Measurements from ENCODE around the gene RAB34. TPM values are rescaled to one million over a fixed set of nuclear protein-coding genes. Genes with fewer than 3 reads are reported as not detected.
A peak's percentile ranks its signal among the peaks of the same experiment; 100 is the strongest.

Gene RAB34, protein sequence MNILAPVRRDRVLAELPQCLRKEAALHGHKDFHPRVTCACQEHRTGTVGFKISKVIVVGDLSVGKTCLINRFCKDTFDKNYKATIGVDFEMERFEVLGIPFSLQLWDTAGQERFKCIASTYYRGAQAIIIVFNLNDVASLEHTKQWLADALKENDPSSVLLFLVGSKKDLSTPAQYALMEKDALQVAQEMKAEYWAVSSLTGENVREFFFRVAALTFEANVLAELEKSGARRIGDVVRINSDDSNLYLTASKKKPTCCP
- 1 to 10 TPM; 7.6 to 8.2 TPM for total RNA-seq

DNA sequence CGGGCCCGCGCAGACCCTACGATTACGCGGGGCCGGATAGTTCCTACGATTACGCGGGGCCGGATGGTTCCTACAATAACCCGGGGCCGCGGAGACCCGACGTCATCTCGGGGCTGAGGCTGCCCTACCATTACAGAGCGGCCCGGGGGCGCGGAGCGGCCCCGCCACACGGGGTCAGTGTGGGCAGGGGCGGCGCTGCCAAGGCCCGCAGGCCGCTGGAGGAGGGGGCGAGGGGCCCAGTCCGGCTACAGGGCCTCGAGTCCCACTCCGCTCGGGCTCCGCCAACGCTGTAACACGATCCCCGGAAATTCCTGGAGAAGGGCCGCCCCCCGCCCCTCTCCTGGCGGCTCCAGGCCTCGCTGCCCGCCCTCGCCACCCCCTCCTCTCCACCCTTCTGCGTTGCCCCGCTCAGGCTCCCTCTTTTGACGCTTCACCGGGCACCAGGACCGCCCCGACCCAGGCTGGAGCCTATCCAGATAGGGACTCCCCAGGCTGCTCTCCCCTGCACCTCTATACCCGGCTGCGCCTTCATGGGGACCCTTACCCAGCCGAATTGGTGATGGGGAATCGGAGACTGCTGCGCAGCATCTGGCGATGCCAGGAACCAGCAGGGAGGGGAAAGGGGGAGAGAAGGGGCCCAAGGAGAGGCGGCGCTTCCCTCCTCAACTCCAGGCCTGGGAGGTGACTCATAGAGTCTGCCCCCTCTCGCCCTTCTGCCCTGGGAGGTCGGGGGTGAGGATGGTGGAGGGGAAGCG, at the start of gene RAB34:
RAB34 (minus strand) TSS at position 291 of the 755 bp plus-strand sequence. CDS start 602 bp downstream, outside the sequence.
- no peak for DNase-seq
- peak within 1 kb of the TSS; percentile 62 for H3K4me3 Mint-ChIP-seq
- H3K4me1 Mint-ChIP-seq: peaks cover 20% of the 10 kb centered on the region
- H3K36me3 Mint-ChIP-seq: peaks cover 30% of the 10 kb centered on the region
- H3K9me3 Mint-ChIP-seq: no peaks in the 10 kb centered on the region
- peaks cover 45% of the 10 kb centered on the region for H3K27me3 Mint-ChIP-seq
- peak within 1 kb of the TSS; percentile 64 for H3K27ac Mint-ChIP-seq

- no peak for DNase-seq
- no peaks in the 10 kb centered on the region for H3K27me3 Mint-ChIP-seq
- peaks cover 12% of the 10 kb centered on the region for H3K4me1 Mint-ChIP-seq
- no peak overlapping the region for H3K4me3 Mint-ChIP-seq
- no peaks in the 10 kb centered on the region for H3K9me3 Mint-ChIP-seq
- H3K27ac Mint-ChIP-seq: no peak overlapping the region
- peaks cover 2% of the 10 kb centered on the region for H3K36me3 Mint-ChIP-seq
Measured at GRCh38 chr17:28765038-28765437, 47.4 kb upstream of the RAB34 start.

DNA sequence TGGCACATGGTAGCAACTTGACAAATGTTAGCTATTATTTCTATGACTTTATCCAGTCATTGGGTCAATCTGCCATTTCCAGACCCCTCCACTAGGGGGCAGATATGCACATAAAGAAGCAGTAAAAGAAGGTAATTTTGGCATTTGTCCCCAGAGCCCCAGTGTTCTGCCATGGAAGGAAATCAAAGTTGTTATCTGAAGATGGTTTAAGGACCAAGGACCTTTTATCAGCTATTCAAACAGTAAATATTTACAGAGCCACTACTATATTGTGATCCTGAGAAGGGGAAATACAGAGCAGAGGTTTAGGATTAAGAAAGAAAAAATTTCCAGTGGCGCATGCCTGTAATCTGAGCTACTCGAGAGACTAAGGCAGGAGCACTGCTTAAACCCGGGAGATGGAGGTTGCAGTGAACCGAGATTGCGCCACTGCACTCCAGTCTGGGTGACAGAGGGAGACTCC, 46.2 kb upstream of the RAB34 start:
- H3K4me3 Mint-ChIP-seq: no peak overlapping the region
- H3K4me1 Mint-ChIP-seq: peaks cover 12% of the 10 kb centered on the region
- H3K9me3 Mint-ChIP-seq: no peaks in the 10 kb centered on the region
- H3K36me3 Mint-ChIP-seq: peaks cover 4% of the 10 kb centered on the region
- peak overlapping the region; percentile 69 for H3K27ac Mint-ChIP-seq
- H3K27me3 Mint-ChIP-seq: no peaks in the 10 kb centered on the region
- peak; percentile 63 for DNase-seq

- no peaks in the 10 kb centered on the region for H3K9me3 Mint-ChIP-seq
- H3K36me3 Mint-ChIP-seq: peaks cover 4% of the 10 kb centered on the region
- no peaks in the 10 kb centered on the region for H3K27me3 Mint-ChIP-seq
- DNase-seq: no peak
- peaks cover 12% of the 10 kb centered on the region for H3K4me1 Mint-ChIP-seq
- H3K4me3 Mint-ChIP-seq: no peak overlapping the region
- H3K27ac Mint-ChIP-seq: no peak overlapping the region
Measured at GRCh38 chr17:28763137-28763799, 45.6 kb upstream of the RAB34 start.

DNA sequence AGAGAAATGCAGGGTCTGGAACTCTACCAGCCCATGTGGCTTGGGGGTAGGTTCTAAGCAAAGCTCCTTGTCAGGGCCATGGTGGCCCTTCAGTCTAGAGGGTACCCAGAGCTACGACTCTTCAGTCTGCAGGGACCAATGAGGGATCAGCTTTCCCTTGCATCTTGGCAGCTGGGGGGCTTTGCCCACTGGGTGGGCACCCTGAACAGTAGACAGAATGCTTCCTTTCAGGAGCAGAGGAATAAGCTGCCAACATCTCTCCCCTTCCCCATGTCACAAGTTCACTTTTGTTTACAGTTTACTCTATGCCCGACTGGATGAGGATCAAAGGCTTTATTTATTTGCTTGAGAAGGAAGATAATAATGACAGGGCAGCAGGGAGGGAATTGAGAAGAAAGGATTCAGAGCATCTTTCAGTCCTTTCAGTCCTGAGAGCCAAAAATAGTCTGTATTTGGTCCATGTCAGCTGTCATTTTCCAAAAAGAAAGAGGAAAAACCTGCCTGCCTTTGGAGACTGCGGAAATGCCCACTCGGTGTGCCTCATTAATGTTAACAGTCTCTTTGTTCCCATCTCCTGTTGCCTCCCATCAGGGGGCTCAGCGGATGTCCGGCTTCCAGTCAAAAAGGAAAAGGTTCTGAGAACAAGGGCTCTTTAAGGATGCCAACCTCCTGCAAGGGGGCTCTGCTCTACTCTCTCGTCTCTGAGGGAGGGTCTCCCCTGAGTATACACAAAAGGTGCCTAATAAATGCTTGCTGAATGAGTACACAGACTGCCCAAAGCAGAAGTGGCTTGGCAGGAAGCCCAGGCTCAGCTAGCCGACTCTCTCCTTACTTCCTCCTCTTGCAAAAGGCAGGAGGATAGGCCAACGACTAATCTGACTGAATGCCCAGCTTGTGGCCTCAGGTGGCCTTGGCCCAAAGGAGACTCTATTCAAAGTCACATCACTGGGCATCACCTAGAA, 43.2 kb upstream of the RAB34 start:
- peaks cover 4% of the 10 kb centered on the region for H3K36me3 Mint-ChIP-seq
- H3K9me3 Mint-ChIP-seq: no peaks in the 10 kb centered on the region
- no peaks in the 10 kb centered on the region for H3K27me3 Mint-ChIP-seq
- H3K27ac Mint-ChIP-seq: peak overlapping the region; percentile 56
- no peak for DNase-seq
- H3K4me3 Mint-ChIP-seq: no peak overlapping the region
- peaks cover 12% of the 10 kb centered on the region for H3K4me1 Mint-ChIP-seq

- no peak overlapping the region for H3K4me3 Mint-ChIP-seq
- peaks cover 12% of the 10 kb centered on the region for H3K4me1 Mint-ChIP-seq
- H3K27ac Mint-ChIP-seq: no peak overlapping the region
- DNase-seq: no peak
- peaks cover 4% of the 10 kb centered on the region for H3K36me3 Mint-ChIP-seq
- H3K27me3 Mint-ChIP-seq: no peaks in the 10 kb centered on the region
- H3K9me3 Mint-ChIP-seq: no peaks in the 10 kb centered on the region
Measured at GRCh38 chr17:28759256-28759865, 41.7 kb upstream of the RAB34 start.

- Mint-ChIP-seq H3K9me3 (no peaks in the 10 kb centered on the region), H3K27me3 (no peaks in the 10 kb centered on the region), H3K27ac (no peak overlapping the region), H3K4me3 (no peak overlapping the region), H3K4me1 (peaks cover 8% of the 10 kb centered on the region), H3K36me3 (peaks cover 2% of the 10 kb centered on the region)
- no peak for DNase-seq
Measured at GRCh38 chr17:28758411-28759121, 40.9 kb upstream of the RAB34 start.

GRCh38 chr17:28756049-28756804, 38.6 kb upstream of the RAB34 start:
- peak overlapping the region; percentile 34 for H3K27ac Mint-ChIP-seq
- no peak for DNase-seq
- H3K36me3 Mint-ChIP-seq: peaks cover 7% of the 10 kb centered on the region
- H3K4me3 Mint-ChIP-seq: no peak overlapping the region
- H3K27me3 Mint-ChIP-seq: no peaks in the 10 kb centered on the region
- H3K9me3 Mint-ChIP-seq: no peaks in the 10 kb centered on the region
- H3K4me1 Mint-ChIP-seq: no peaks in the 10 kb centered on the region

GRCh38 chr17:28755486-28755885, 37.8 kb upstream of the RAB34 start:
- Mint-ChIP-seq H3K27me3 (no peaks in the 10 kb centered on the region), H3K4me1 (peaks cover 3% of the 10 kb centered on the region), H3K9me3 (no peaks in the 10 kb centered on the region), H3K36me3 (peaks cover 14% of the 10 kb centered on the region), H3K4me3 (no peak overlapping the region), H3K27ac (peak overlapping the region; percentile 34)
- no peak for DNase-seq

DNA sequence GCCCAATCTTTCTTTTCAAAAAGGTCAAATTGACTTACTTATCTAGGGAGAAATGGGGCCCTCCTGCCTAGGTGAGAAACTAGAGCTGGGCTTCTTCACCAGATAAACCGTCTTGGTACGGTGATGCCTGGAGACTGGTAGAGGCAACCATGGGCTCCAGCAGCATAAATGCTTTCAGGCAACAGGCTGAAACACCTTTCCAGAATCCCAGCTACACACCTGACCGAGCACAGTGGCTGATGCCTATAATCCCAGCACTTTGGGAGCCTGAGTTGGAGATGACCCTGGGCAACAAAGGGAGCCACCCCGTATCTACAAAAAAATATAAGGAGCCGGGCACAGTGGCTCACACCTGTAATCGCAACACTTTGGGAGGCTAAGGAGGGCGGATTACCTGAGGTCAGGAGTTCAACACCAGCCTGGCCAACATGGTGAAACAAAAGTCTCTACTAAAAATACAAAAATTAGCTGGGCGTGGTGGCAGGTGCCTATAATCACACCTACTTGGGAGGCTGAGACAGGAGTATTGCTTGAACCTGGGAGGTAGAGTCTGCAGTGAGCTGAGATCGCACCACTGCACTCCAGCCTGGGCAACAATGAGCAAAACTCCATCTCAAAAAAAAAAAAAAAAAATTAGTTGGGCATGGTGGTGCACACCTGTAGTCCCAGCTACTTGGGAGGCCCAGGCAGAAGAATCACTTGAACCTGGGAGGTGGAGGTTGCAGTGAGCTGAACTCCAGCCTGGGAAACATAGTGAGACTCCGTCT, 34.1 kb upstream of the RAB34 start:
- no peak overlapping the region for H3K27ac Mint-ChIP-seq
- H3K36me3 Mint-ChIP-seq: peaks cover 33% of the 10 kb centered on the region

DNA sequence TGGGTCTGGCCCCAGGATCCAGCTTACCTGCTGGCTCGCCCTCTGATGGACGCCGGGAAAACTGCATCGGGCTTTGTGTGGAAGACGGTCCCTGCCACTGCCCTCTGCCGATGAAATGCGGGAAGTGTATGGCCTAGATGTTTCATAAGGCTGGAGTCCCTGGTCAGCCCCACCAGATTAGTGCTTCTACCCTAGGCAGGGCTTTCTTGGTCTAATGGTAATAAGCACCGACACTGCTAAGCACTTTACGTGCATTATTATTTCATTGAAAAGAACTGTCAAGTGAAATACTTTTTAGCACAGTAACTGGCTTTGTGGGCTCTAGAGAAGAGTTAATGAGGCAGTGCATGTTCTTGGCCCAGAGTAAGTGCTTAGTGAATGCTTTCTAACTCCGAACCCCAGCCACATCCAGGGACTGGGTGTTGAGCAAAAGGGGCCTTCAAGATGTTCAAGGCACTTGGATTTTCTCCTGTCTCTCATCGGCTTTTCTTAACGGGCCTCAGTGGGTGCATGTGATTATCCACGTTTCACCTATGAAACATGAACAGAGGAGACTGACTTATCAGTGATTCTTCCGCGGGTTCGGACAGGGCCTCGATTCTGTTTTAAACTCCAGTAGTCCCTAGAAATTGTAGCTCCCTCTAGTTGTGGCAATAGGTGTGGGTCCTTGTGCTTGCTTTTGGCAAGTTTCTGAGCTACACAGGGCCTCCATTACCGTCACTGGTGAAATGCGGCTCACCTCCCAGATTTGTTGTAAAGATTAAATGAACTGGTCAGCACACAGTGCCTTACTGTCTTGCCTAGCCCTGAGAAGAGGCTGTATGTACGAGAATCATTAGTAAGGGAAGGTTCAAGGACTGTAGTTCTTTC, 32.7 kb upstream of the RAB34 start:
- Mint-ChIP-seq H3K4me3 (peak overlapping the region; percentile 34), H3K27me3 (no peaks in the 10 kb centered on the region), H3K4me1 (peaks cover 31% of the 10 kb centered on the region), H3K9me3 (no peaks in the 10 kb centered on the region), H3K36me3 (peaks cover 45% of the 10 kb centered on the region), H3K27ac (peak overlapping the region; percentile 48)
- DNase-seq: peak; percentile 89

More for the DNA sequence above, 34.1 kb upstream of the RAB34 start:
- no peaks in the 10 kb centered on the region for H3K27me3 Mint-ChIP-seq
- no peak overlapping the region for H3K4me3 Mint-ChIP-seq
- DNase-seq: no peak
- peaks cover 24% of the 10 kb centered on the region for H3K4me1 Mint-ChIP-seq
- no peaks in the 10 kb centered on the region for H3K9me3 Mint-ChIP-seq

Data from activated naive CD8-positive, alpha-beta T cell treated with anti-CD3 and anti-CD28 coated beads for 36 hours (primary cell).